ENCODE measurements around the gene FNDC3A. TPM values are rescaled to one million over a fixed set of nuclear protein-coding genes. Genes with fewer than 3 reads are reported as not detected.
A peak's percentile ranks its signal among the peaks of the same experiment; 100 is the strongest.

FNDC3A gene
- polyA plus RNA-seq, 3 donors: 66.6 to 81.9 (median 80.6) TPM

DNA sequence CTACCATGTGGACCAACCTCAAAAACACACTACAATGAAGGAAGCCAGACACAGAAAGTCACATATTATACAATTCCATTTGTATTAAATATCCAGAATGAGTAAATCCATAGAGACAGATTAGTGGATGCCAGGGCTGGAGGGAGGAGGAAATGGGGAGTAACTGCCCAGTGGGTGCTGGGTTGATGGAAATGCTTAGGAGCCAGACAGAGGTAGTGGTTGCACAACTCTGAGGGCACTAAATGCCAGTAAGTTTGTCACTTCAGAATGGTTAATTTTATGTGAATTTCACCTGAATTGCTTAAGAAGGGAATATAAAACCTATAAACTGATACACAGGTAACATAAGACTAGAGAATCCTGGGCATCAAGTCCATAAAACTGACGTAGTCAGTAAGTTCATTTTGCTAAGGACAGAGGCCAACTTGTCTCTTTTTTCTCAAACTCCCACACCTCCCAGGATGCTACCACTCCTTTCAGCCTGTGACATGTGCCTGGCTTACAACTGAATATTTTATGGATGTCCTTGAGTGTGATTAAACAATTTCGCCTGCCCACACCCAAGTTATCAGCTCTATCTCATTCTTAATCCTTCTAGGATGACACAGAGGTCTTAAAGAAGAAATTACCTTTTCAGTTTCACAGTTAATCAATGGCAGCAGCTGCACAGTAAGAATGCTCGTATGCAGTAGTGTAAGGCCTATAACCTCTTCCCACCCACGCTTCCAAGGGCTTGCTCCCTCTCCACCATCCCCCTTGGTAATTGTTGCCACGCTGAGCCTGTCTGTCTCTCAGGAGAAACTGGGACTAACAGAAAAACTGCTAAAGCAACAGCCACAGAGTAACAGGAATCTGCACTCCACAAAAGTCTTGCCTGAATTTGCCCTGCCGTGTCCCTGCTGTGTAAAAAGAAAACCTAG, 238.5 kb downstream of the FNDC3A start:
- DNase-seq: no peak

DNA sequence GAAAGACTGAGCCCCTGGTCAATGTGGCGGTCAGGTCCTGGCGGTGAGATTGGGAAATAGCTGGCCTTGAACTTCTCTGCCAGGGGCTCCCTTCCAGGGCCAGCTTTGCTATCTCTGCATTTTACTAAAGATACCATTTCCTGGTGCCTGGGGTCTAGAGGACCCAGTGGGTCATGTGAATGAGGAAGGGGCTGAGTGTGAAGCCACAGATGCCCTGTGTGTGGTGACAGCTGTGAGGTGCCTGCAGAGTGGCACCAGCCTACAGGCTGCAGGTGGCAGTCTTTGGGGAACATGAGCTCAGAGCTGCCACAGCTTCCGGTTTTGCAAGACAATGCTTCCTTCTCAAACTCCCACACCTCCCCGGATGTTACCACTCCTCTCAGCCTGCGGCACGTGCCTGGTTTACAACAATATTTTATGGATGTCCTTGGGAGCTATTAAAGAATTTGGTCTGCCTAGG, 239.2 kb downstream of the FNDC3A start:
- peak; percentile 12 for DNase-seq

DNA sequence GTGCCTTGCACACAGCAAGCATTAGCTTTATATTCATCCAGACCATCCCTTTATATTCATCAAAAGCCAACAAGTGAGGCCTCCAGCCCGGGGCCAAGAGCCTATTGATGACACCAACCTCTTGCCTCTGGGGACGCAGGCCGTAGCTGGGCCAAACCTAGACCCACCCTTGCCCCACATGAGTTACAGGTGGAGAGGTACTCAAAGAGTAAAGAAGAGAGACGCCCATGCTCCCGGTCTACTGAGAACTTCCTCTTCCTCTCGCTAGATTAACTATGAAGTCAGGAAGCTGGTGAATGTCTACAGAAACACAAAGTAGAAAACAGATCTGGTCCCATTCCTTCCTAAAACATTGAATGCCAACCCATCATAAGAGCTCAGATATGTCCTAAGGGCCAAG, 240.6 kb downstream of the FNDC3A start:
- DNase-seq: no peak

DNA sequence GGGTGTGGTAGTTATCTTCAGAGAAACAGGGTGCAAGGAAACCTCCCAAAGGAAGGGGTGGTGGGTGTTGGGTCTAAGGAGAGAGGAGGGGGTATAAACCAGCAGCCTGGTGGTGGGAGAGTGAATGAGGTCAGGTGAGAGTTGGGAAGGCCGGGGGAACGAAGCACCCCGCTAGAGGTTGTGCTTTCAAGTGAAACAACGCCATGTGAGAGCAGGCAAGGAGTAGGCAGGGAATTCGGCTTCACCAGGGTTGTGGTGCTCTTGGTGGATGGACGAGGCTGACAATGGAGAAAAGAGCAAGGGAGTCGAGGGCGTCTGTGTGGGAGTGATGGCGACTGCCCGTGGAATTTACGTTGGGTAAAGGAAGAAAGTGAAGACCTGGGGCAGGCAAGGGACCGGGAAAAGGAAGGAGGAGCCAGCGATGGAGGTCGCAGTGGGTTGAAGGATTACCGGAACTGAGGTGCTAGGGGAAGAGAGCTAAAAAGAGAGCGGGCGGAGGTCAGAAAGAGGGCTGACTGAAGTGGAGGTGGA, 242.3 kb downstream of the FNDC3A start:
- peak; percentile 9 for DNase-seq

DNA sequence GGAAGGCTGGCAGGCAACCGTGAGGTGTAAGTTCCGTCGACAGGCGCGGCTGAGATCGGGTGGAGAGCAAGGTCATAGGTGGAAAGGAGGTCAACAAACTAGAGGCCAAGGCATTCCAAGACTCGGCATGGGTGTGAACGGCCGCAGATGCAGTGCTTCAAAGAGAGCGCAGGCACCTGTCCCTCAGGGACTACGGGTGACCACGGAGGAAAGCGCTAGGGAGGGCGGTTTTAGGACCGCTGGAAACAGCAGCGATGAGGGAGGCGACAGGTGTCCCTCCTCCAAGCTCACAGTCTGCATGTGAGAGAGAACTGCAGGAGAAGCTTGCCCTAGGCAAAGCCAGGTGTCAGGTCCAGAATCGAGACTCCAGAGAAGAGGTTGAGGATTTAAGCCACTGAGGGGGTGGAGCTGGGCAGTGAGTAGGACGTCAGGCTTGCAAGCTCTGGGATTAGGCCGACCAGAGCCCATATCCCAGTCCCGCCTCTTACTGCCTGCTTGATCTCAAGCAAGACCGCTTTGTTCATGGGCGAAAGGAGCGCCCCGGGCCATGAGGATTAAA, 242.9 kb downstream of the FNDC3A start:
- peak; percentile 23 for DNase-seq

DNA sequence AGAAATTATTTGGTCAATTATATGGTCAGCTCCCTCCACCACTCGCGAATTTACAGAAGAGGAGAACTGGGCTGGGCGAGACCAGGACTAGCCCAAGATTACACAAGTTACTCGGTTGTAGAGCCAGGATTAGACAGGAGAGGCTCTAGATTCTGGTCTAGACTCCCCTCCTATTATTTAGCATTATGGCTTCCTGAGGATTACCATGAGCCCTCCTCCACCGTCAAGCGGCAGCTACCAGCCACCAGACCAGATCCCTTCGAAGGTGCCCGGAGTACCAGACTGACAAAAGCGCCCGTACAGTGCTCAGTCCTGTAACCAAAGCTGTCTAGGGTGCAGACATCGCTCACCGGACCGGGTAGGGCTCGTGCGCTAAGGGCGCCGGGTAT, 243.9 kb downstream of the FNDC3A start:
- no peak for DNase-seq

DNA sequence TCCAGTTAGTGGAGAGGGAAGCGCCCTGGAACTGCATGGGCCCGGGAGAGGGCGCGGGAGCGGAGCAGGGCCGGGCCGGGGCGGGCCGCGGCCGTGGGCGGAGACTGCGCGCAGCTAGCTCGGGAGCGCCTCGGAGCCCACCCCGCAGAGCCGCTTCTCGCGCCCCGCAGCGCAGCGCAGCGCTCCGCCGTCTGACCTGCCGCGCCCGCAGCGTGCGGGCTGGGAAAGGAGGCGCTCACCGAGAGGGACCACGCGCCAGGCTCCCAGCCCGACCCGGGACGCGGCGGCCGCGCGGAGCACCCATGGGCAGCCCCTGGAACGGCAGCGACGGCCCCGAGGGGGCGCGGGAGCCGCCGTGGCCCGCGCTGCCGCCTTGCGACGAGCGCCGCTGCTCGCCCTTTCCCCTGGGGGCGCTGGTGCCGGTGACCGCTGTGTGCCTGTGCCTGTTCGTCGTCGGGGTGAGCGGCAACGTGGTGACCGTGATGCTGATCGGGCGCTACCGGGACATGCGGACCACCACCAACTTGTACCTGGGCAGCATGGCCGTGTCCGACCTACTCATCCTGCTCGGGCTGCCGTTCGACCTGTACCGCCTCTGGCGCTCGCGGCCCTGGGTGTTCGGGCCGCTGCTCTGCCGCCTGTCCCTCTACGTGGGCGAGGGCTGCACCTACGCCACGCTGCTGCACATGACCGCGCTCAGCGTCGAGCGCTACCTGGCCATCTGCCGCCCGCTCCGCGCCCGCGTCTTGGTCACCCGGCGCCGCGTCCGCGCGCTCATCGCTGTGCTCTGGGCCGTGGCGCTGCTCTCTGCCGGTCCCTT, 244.5 kb downstream of the FNDC3A start, which contains the start of gene MLNR:
MLNR (plus strand) TSS at position 303 of the 820 bp plus-strand sequence; CDS start at position 303, 0 bp downstream.
- peak; percentile 38 for DNase-seq

DNA sequence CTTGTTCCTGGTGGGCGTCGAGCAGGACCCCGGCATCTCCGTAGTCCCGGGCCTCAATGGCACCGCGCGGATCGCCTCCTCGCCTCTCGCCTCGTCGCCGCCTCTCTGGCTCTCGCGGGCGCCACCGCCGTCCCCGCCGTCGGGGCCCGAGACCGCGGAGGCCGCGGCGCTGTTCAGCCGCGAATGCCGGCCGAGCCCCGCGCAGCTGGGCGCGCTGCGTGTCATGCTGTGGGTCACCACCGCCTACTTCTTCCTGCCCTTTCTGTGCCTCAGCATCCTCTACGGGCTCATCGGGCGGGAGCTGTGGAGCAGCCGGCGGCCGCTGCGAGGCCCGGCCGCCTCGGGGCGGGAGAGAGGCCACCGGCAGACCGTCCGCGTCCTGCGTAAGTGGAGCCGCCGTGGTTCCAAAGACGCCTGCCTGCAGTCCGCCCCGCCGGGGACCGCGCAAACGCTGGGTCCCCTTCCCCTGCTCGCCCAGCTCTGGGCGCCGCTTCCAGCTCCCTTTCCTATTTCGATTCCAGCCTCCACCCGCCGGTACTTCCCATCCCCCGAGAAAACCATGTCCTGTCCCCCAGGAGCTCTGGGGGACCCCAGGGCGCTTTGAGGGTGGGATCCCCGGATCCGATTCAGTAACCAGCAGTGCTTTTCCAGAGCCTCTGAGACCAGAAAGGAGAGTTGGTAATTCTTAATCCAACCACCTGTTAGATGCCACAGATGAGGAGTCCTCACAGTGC, 245.3 kb downstream of the FNDC3A start:
- DNase-seq: peak; percentile 7

DNA sequence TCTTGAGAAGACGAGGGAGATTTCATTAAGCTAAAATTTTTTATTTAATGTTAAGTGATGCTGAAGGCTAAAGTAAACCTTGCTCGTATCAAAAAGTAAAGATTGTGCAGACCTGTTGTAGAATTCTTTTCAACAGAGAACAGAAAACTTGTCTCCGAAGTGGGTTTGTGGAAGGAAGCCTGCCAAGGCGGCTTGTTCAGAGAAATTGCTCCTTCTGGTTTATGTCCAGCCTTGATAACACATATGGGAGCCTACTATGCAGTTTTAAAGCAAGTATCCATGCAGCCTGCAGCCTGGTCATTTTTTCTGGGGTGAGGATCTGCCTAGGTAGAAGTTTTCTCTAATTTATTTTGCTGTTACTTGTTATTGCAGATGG, 245.9 kb downstream of the FNDC3A start:
- no peak for DNase-seq

DNA sequence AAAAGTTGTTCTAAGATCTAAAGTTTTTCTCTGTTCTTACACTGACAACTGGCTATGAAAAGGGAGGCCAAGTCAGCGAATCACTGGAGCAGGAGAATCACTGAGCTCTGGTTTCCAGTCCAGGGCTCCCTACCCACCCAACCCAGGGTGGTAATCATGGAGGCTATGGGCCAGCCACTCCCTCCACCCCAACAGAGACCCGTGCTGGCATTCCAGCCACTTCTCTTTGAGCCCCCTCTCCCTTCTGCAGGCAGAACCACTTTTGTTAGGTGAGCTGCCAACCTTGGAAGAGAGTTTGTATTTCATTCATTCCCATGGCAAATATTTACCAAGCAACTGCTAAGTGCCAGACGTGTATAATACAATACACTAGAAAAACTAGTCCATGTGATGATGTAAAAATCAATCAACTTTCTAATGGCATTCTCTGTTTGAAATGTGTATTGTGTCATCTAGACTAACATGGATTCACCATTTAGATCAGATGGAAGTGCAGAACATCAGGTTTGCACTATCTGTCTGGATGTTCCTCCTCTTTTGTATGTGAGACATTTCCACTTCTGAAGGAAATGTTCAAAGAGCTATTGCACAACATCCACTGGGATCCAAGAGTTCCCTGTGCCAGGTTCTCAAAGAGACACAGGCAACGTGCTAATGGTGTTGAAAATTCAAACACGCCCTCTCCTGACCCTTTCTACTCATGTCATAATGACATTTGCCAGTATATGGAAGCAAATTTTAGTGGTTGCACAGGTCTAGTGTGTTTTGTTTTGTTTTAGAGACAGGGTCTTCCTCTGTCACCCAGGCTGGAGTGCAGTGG, 249.7 kb downstream of the FNDC3A start:
- no peak for DNase-seq

DNA sequence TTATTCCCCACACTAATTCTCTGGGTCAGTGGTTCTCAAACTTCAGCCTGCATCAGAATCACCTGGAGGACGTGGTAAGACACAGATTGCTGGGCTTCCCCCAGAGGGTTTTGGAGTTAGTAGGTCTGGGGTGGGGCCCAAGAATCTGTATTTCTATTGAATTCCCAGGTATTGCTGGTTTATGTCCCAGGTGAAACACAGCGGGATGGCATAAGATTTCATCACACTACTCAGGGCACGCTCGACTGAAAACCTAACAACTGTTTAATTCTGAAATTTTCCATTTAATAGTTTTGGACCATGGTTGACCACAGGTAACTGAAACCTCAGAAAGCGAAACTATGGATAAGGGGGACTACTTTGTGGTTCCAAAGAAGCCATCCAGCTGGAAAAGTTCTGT, 250.9 kb downstream of the FNDC3A start:
- DNase-seq: no peak

DNA sequence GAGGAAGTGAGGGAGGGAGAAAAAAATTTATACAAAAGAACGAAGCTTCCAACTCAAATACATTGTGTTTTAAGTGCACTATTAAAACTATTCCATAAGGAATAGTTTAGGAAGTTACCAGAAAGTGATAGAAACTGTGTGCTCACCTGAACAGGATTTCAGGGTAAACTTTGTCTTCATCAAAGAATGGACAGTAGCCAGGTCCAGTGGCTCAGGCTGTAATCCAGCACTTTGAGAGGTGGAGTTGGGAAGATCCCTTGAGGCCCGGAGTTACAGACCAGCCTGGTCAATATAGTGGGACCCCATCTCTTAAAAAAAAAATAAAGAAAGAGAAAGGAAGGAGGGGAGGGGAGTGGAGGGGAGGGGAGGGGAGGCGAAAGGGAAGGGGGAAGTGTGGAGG, 259.0 kb downstream of the FNDC3A start:
- DNase-seq: no peak

DNA sequence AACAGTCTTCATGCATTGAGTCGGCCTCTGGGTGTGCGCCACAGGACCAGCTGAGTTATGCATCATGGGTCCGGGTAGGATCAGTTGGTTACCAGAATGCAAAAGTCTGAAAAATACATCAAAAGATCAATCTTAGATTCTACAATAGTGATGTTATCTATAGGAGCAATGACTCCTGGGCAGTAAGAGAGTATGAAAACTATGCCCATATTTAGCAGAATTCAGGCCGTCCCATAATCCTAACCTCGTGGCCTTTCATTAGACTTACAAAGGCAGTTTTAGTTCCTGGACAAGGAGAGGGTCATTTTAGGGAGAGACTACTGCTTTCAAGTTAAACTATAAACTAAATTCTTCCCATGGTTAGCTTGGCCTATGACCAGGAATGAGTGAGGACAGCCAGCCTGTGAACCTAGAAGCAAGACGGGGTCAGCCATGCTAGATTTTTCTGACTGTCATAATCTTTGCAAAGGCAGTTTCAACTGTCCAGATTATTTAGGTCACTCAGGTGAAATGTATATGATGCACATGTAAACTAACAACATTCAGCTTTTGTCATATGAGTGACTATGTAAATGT, 260.2 kb downstream of the FNDC3A start:
- DNase-seq: no peak

DNA sequence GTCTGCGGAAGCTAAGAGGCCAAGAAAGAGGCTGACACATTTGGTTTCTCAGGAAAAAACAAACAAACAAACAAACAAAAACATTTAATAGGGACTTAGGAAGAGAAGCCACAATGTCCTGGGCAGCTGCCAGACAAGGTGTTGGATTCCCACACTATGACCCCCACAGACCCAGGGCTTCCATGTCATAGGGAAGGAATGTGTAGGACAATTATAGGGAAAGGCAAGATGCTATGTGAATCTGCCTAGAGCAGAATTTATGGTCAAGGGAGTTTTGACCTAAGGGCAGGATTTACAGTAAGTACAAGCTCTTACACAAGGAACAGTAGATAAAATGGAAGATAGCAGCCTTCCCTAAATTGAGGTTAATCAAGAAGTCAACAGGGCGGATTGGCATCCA, 262.9 kb downstream of the FNDC3A start:
- no peak for DNase-seq

DNA sequence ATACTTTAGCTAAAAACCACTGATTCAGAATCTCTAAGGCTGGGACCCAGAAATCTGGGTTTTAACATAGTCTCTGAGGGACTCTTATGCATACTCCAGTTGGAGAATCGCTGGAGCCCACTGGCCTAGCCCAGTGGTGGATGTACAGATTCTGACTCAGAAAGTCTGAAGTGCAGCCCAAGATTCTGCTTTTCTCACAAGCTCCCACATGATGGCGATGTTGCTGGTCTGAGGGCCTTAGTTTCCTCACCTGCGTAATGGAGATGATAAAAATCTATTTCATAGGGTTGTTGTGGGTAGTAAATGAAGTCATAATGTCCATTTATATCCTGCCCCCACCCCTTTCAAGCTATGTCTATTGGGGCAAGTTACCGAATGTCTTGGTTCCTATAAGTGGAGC, 264.3 kb downstream of the FNDC3A start:
- DNase-seq: no peak

DNA sequence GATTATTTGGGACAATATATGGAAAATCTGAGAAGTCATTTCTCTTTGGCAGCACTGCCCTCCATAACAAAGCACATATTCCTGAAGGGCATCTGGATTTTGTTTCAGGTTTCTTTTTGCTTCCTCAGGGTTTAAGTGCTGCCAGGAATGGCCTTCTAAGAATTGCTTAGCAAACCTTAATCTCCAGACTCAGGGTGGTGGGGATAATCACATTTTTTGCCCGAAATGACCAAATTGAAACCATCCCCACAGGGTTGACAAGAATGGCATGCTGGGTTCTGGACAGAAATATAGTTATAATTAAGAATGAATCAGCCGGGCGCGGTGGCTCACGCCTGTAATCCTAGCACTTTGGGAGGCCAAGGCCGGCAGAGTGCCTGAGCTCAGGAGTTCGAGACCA, 265.6 kb downstream of the FNDC3A start:
- DNase-seq: no peak

DNA sequence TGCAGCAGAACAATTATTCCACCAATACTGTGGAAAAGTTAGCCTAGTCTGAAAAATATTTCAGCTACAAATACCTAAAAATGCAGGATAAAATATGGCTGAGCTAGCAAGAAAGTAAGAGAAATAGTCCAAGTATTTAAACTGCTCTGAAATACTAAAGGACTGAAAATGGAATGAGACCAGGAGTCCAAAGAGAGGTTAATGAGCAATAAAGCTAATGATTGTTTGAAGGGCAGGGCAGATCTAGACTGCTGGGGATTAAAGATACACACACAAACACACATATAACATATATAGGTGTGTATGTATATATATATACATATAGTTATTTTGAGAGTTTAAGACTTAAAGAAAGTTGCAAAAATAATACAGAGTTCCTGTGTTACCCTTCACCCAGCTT, 269.4 kb downstream of the FNDC3A start:
- DNase-seq: no peak

DNA sequence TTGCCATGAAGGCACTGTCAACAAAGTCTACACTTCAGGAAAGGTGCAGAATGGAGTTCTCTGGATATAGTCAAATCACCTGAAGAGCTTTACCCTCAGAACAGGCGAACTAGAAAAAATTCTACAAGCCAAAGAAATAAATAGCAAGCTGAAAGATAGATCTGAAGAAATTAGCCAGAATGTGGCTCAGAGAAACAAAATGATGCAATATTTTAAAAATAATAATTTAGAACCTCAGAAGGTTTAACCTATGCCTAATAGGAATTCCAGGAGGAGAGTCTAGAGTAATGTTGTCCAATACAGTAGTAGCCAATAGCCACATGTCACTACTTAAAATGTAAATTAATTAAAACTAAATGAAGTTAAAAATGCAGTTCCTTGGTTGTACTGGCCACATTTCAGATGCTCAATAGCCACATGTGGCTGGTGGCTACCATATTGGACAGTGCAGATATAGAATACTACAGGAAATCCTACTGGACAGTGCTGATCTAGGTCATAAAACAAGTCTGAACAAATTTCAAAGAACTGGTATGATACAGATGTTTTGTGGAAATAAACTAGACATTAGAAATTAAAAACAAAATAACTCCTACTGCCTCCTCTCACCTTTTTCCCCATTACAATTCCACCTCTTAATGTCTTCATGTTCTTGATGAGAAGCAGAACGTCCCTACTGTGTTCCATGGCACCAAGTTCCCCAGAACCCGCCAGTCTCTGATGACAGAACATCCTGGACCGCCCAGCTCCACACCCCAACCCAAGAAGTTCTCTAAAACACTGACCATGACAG, 271.3 kb downstream of the FNDC3A start:
- peak; percentile 5 for DNase-seq

All from renal pelvis (tissue), 4 donors.